Left ventricle myocardium inferior (tissue), 1 donor: Measurements from ENCODE around the gene KCNK16. TPM values are rescaled to one million over a fixed set of nuclear protein-coding genes. Genes with fewer than 3 reads are reported as not detected.

Source experiments
- DNase-seq: peaks from one replicate; pipeline ENCODE4 v3.0.0-alpha.2; 2020
- H3K27ac ChIP-seq: fragments of 200-600 bp; replicated peaks from 2 replicates; pipeline ENCODE4 v1.8.0; 2021
- H3K27me3 ChIP-seq: fragments of 200-600 bp; 2 replicates; pipeline ENCODE4 v1.8.0; 2021; ENCODE audit warnings: low read depth
- H3K36me3 ChIP-seq: fragments of 200-600 bp; 2 replicates; pipeline ENCODE4 v1.8.0; 2021
- H3K4me1 ChIP-seq: fragments of 200-600 bp; 2 replicates; pipeline ENCODE4 v1.8.0; 2021
- H3K4me3 ChIP-seq: fragments of 200-600 bp; 2 replicates; pipeline ENCODE4 v1.8.0; 2021; ENCODE audit warnings: mild to moderate bottlenecking, moderate library complexity
- H3K9me3 ChIP-seq: fragments of 200-600 bp; replicated peaks from 2 replicates; pipeline ENCODE4 v1.8.0; 2021
- intact Hi-C: fragments of 100-400 bp; cut with micrococcal nuclease; formaldehyde crosslinking; loops from one replicate; pipeline ENCODE4 v1.11.0; 2022
- total RNA-seq: library from RNA; stranded (reverse); fragmentation: NEBNext Ultra II Directional; extraction: Animal tissue kit (Norgen Biotek cat#: 25700); gene quantifications from one replicate; pipeline ENCODE4 v1.2.1, GENCODE V29; 2021
- TF ChIP-seq, protein P1 (sequence below): fragments of 200-600 bp; IDR thresholded peaks from 2 replicates; pipeline ENCODE4 v1.8.0; 2021; ENCODE audit warnings: antibody characterized with exemption, mild to moderate bottlenecking, borderline replicate concordance
- donor health status: DM: no; HTN: yes; CAD: no; lungs with severe emphysema.

KCNK16 gene
- total RNA-seq, 1 donor from 2014 or later: not detected

DNA sequence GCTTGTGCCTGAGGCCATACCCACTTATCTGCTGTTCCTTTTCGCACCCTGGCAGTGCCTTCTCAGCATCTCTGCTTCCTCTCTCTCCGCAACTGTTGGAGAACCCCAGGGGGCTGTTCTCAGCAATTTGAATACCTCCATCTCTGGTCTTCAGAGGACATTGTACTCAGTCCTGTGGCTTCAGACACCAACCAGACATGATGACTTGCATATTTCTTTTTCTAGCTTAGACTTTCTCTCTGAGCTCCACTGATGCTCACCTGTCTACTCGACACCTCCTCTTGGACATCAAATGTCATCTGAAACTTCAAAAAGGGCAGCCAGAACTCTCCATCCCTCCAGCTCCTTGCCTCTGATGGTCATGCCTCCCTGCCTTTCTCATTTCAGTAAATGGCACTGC is 18.9 kb upstream of the KCNK16 start:
- no peaks in the 10 kb centered on the region for H3K36me3 ChIP-seq
- H3K4me3 ChIP-seq: no peak overlapping the region
- TF ChIP-seq, protein P1, sequence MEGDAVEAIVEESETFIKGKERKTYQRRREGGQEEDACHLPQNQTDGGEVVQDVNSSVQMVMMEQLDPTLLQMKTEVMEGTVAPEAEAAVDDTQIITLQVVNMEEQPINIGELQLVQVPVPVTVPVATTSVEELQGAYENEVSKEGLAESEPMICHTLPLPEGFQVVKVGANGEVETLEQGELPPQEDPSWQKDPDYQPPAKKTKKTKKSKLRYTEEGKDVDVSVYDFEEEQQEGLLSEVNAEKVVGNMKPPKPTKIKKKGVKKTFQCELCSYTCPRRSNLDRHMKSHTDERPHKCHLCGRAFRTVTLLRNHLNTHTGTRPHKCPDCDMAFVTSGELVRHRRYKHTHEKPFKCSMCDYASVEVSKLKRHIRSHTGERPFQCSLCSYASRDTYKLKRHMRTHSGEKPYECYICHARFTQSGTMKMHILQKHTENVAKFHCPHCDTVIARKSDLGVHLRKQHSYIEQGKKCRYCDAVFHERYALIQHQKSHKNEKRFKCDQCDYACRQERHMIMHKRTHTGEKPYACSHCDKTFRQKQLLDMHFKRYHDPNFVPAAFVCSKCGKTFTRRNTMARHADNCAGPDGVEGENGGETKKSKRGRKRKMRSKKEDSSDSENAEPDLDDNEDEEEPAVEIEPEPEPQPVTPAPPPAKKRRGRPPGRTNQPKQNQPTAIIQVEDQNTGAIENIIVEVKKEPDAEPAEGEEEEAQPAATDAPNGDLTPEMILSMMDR: no peak
- peaks cover 22% of the 10 kb centered on the region for H3K4me1 ChIP-seq
- peaks cover 28% of the 10 kb centered on the region for H3K27me3 ChIP-seq
- H3K9me3 ChIP-seq: no peaks in the 10 kb centered on the region
- H3K27ac ChIP-seq: no peak overlapping the region
- DNase-seq: no peak
- intact Hi-C loops: no loop called here

DNA sequence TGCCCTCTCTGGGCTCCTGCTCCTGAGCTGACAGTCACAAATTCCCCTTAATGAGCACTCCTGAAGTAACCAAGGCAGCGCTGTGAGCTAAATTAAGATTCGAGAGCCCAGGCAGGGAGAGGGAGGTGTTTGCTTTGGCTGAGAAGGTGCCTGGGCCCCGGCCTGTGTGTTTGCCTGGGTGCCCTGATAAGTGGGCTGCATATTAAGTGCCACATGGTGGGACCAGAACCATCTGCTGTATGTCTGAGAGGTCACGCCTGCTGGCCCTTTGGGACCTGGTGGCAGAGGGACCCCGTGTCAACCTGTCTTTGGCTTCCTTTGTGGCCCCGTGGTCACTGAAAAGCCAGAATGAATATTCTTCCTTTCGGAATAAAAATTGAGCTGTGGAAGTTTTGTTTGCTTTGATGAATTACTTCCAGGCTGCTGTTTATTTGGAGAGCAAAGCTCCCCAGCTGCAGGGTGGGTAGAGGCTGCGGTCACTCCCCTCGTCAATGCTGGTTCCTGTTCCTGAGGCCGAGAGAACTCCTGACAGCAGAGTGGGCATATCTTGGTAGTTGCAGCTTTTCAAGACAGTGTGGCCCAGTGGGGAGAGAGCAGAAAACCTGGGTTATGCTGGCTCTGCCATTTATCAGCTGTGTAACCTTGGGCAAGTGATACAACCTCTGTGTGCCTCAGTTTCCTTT is 17.5 kb upstream of the KCNK16 start:
- Histone ChIP-seq H3K27me3 (peaks cover 28% of the 10 kb centered on the region), H3K4me3 (no peak overlapping the region), H3K4me1 (peaks cover 22% of the 10 kb centered on the region), H3K9me3 (no peaks in the 10 kb centered on the region), H3K27ac (no peak overlapping the region), H3K36me3 (no peaks in the 10 kb centered on the region)
- no peak for DNase-seq
- TF ChIP-seq, protein P1: no peak
- intact Hi-C loops: no loop called here

DNA sequence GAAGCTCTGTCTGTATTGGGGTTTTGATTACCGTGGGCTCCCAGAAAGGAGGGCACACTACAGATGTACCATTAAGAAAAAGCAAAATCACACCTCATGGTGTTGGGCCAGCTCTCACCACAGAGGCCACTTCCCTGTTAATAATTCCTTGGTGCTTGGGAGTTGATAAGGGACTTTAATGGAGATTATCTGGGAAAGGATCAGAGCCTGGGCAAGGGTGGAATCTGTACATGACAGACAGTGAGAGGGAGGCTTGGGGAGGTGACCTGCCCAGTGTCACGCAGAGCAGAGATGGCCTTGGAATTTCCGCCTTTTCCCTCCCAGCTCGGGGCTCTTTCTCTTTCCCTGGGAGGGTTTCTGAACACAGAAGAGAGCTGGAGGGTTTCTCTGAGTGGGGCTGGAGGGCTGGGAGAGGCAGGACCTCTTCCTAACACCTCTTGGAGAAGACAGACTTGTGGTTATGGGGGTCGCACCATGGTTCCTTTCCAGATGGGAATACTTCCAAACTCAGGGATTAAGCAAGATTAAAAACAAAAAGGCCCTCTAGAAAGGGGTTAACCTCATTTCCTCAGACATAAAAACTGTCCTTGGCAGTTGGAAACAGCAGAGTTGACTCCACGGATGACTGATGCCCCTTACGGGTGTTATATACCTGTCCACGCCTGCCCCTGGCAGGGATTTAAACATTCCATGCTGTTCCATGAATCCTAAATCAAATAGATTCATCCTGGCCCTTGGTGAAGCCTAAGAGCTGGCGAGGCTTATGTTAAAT is 16.8 kb upstream of the KCNK16 start:
- TF ChIP-seq, protein P1: no peak
- no peak overlapping the region for H3K27ac ChIP-seq
- no peaks in the 10 kb centered on the region for H3K9me3 ChIP-seq
- H3K4me1 ChIP-seq: peaks cover 22% of the 10 kb centered on the region
- DNase-seq: no peak
- H3K27me3 ChIP-seq: peaks cover 29% of the 10 kb centered on the region
- H3K4me3 ChIP-seq: no peak overlapping the region
- intact Hi-C loops: no loop called here
- no peaks in the 10 kb centered on the region for H3K36me3 ChIP-seq

DNA sequence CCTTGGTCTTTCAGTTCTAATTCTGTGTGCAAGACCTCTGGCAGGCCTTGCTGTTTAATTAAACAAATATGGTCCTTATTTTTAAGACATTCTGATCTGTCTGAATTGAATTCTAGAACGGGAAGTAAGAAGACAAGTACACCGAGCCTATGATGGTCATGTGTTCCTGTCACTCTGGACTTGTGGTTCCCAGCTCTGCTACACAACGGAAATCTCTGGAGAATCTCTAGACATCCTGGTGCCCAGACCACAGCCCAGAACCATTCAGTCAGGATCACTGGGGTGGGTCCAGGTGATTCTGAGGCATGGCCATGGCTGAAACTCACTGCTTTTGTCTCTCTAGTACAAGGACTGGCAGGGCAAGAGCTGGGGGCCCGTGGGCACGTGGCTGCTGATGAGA is 15.9 kb upstream of the KCNK16 start:
- Histone ChIP-seq H3K27ac (no peak overlapping the region), H3K9me3 (no peaks in the 10 kb centered on the region), H3K27me3 (peaks cover 38% of the 10 kb centered on the region), H3K36me3 (no peaks in the 10 kb centered on the region), H3K4me3 (no peak overlapping the region), H3K4me1 (peaks cover 20% of the 10 kb centered on the region)
- no peak for DNase-seq
- intact Hi-C loops: no loop called here
- TF ChIP-seq, protein P1: no peak

DNA sequence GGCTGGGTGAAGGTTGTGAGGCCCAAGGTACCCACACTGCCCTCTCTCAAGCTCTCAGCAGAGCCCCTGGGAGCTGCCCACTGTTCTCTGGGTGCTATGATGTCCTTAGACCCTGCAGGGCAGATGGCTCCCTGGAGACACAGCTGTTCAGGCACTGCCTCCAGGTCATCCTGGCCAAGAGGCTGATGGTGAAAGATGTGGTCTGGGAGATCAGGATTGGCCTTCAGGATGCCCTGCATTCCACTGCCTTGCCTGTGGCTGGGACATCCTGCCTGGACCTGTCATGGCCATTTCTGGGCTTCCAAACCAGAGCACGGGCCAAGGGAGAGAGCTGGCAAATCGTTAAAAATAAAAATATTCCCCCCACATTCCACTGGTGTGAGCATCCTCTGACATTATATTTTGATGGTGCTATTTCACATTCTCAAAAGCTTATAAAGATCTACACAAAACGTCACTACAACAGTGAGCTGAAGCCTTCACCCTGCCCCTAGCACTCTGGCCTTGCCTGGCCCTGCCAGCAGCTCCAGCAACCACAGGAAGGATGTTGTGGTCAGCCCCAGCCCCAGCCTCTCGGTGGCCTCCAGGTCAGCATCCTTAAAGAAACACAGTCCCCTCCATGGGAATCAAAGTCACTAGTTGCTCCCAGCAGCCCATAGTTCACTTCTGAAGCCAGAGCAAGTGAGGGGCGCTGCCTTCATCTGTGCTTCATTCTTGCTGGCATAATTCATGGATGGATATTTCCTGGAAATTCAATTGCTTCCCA is 13.5 kb upstream of the KCNK16 start:
- intact Hi-C loops: no loop called here
- Histone ChIP-seq H3K27ac (no peak overlapping the region), H3K4me3 (no peak overlapping the region), H3K27me3 (peaks cover 49% of the 10 kb centered on the region), H3K9me3 (no peaks in the 10 kb centered on the region), H3K36me3 (no peaks in the 10 kb centered on the region), H3K4me1 (peaks cover 12% of the 10 kb centered on the region)
- DNase-seq: no peak
- TF ChIP-seq, protein P1: no peak
